PFSK-1 (cell line): ENCODE data around the gene ZPR1.

ENCODE experiments used
- FOXP2 ChIP-seq: optimal IDR thresholded peaks from 2 replicates; pipeline ENCODE3; 2011; ENCODE audit warnings: borderline replicate concordance, control low read depth, inconsistent platforms; ENCODE audit not compliant: insufficient read depth; ENCODE audit errors: extremely low read length, extremely low read depth
- POLR2AphosphoS5 ChIP-seq: IDR thresholded peaks from 2 replicates; pipeline ENCODE4 v1.6.1; 2012; ENCODE audit warnings: low read depth, mild to moderate bottlenecking, control low read depth, low read length, moderate library complexity
- SIN3A ChIP-seq: IDR thresholded peaks from 2 replicates; pipeline ENCODE4 v1.6.1; 2012; ENCODE audit warnings: mild to moderate bottlenecking, low read length, moderate library complexity, borderline replicate concordance; ENCODE audit not compliant: insufficient read depth
- TAF1 ChIP-seq: IDR thresholded peaks from 2 replicates; pipeline ENCODE4 v1.6.1; 2012; ENCODE audit warnings: low read length, control low read depth, borderline replicate concordance; ENCODE audit not compliant: insufficient read depth
- TF ChIP-seq, protein P1 (sequence below), 2 experiments: IDR thresholded peaks; 2 replicates each; pipeline versions ENCODE4 v1.6.1 to v1.8.0; 2011 to 2012; ENCODE audit warnings: low read depth in 2 of 2, low read length in 2 of 2, control low read depth in 1 of 2, inconsistent platforms in 1 of 2, mild to moderate bottlenecking in 1 of 2, moderate library complexity in 1 of 2; ENCODE audit not compliant: insufficient read depth in 1 of 2

Gene ZPR1

DNA sequence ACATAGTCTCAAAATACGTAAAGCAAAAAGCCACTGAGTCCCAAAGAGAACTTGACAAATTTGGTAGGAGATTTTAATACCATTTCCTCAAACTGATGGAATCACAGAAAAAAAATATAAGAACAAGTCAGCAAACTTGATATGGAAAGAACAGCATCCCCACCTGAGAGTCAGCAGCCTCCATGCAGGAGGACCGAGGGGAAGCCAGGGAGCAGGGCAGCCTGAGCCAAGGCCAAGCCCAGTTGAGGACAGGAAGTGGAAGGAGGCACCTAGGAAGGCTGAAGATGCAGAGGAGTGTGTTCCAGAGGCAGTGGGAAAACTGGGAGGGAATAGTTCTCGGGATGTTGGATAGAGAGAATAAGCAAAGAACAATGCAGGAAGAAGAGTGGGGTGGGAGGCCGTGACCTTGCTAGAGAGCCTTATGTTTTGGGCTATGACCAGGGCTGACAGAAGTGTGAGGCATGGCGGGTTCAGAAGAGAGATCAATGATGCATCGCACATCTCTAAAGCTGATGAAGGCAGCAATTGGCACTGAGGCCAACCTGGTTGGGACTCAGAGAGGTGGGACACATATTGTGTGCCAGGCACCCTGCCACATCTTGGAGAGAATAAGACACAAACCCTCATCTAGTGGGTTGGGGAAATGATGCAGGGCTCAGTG lies 19.9 kb upstream of the ZPR1 start:
- no peak for TF ChIP-seq SIN3A
- TF ChIP-seq TAF1: no peak
- TF ChIP-seq FOXP2: no peak
- TF ChIP-seq, protein P1, sequence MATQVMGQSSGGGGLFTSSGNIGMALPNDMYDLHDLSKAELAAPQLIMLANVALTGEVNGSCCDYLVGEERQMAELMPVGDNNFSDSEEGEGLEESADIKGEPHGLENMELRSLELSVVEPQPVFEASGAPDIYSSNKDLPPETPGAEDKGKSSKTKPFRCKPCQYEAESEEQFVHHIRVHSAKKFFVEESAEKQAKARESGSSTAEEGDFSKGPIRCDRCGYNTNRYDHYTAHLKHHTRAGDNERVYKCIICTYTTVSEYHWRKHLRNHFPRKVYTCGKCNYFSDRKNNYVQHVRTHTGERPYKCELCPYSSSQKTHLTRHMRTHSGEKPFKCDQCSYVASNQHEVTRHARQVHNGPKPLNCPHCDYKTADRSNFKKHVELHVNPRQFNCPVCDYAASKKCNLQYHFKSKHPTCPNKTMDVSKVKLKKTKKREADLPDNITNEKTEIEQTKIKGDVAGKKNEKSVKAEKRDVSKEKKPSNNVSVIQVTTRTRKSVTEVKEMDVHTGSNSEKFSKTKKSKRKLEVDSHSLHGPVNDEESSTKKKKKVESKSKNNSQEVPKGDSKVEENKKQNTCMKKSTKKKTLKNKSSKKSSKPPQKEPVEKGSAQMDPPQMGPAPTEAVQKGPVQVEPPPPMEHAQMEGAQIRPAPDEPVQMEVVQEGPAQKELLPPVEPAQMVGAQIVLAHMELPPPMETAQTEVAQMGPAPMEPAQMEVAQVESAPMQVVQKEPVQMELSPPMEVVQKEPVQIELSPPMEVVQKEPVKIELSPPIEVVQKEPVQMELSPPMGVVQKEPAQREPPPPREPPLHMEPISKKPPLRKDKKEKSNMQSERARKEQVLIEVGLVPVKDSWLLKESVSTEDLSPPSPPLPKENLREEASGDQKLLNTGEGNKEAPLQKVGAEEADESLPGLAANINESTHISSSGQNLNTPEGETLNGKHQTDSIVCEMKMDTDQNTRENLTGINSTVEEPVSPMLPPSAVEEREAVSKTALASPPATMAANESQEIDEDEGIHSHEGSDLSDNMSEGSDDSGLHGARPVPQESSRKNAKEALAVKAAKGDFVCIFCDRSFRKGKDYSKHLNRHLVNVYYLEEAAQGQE (IDR thresholded peaks at IDR 0.05; ENCODE audit: insufficient read depth in 1 of 2, low read depth in 2 of 2, low read length in 2 of 2): no peak

DNA sequence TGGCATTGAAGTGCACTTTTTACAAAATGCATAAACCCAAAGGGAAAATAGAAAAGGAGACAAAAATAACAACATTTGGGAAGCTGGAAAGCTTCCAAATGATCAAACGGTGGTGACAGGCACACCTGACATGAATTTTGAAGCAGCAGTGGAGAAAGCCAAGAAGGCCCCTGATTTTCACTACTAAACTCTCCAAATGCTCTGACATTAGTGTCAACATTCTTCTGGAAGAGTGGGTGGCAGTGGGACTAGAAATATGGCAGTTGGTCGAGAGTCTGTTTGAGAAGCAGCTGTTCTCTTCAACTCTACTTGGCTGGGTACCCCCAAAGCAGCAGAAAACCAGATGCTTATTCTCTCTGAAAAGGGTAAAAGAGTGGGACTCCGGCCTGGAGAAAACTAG lies 16.2 kb upstream of the ZPR1 start:
- TF ChIP-seq SIN3A: no peak

DNA sequence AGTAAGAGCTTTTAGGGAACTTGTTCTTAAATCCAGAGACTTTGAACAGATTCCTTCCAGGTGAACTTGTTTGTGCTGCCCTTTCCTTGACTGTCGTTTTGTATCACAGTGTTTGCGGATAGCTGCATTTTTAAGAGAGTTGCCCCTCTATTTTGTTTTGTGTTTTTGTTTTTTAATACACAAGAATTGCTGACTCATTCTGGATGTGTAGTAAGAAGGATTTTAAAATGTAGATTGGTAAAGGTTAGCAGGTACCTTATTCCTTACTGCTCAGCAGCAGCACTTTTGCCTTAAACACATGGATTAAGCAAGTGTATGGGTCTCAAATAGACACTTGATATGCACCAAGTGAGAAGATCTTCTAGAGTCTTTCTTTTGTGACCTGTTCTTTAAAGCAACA lies 12.8 kb upstream of the ZPR1 start:
- TF ChIP-seq TAF1: no peak

DNA sequence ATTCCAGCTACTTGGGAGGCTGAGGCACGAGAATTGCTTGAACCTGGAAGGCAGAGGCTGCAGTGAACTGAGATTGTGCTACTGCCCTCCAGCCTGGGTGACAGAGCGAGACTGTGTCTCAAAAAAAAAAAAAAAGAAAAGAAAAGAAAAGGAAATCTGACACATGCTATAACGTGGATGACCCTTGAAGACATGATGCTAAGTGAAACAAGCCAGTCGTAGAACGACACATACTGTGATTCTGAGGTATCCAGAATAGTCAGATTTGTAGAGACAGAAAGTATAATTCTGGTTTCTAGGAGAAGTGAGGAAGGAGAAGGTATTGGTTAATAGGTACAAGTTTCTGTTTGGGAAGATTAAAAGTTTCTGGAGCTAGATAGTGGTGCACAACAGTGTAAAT lies 10.5 kb upstream of the ZPR1 start:
- TF ChIP-seq SIN3A (no peak), TAF1 (no peak), FOXP2 (no peak), POLR2AphosphoS5 (no peak)
- TF ChIP-seq, protein P1 (IDR thresholded peaks at IDR 0.05; ENCODE audit: insufficient read depth in 1 of 2, low read depth in 2 of 2, low read length in 2 of 2): no peak

DNA sequence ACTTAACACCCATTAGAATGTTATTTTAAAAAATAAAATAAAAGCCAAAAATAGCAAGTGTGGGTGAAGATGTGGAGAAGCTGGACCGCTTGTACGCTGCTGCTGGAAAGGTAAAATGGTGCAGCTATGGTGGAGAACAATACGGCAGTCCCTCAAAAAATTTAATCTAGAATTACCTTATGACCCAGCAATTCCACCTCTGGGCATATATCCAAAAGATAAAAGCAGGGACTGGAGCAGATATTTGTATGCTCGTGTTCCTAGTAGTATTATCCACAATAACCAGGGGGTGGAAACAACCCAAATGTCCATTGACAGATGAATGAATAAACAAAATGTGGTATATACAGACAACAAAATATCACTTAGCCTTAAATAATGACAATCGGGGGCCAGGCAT lies 10.0 kb upstream of the ZPR1 start:
- TF ChIP-seq POLR2AphosphoS5: no peak

DNA sequence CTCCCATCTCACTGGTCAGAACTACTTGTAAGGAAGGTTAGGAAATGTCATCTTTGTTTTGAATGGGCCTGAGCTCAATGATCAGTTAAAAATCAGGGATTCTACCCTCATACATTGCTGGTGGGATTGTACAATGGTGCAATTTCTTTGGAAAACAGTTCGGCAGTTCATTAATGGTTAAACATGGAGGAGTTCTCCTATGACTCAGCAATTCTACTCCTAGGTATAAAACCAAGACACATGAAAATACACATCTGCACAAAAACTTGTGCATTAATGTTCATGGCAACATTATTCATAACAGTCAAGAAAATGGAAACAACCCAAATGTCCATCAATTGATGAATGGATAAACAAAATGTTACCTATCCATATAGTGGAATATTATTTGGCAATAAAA lies 8.7 kb upstream of the ZPR1 start:
- TF ChIP-seq, protein P1 (IDR thresholded peaks at IDR 0.05; ENCODE audit: insufficient read depth in 1 of 2, low read depth in 2 of 2, low read length in 2 of 2): no peak
- TF ChIP-seq POLR2AphosphoS5: no peak
- no peak for TF ChIP-seq FOXP2
- TF ChIP-seq TAF1: no peak
- TF ChIP-seq SIN3A: no peak

DNA sequence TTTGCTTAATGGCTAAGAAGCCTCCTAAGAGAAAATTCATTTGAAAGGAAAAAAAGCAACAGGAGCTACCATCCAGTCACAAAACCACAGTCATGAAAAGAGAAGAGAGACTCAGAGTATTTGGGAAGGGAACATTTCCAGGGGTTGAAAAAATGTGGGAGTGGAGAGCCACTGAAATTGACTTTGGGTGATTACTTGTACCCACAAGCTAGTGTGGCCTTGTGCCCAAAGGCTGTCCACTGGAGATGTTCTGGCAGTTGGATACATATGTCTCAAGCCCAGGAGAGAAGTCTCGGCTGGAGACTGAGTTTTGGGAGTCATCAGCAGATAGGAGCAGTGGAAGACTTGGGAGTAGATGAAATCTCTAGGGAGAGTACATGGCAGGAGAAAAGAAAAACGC lies 7.0 kb upstream of the ZPR1 start:
- TF ChIP-seq SIN3A (no peak), TAF1 (no peak), POLR2AphosphoS5 (no peak), FOXP2 (no peak)
- TF ChIP-seq, protein P1 (IDR thresholded peaks at IDR 0.05; ENCODE audit: insufficient read depth in 1 of 2, low read depth in 2 of 2, low read length in 2 of 2): no peak
